ENCODE data around the gene LINC00237. TPM values are rescaled to one million over a fixed set of nuclear protein-coding genes. Genes with fewer than 3 reads are reported as not detected.

The LINC00237 gene
- total RNA-seq, 1 experiment from 2014 or later: 0.90 TPM

DNA sequence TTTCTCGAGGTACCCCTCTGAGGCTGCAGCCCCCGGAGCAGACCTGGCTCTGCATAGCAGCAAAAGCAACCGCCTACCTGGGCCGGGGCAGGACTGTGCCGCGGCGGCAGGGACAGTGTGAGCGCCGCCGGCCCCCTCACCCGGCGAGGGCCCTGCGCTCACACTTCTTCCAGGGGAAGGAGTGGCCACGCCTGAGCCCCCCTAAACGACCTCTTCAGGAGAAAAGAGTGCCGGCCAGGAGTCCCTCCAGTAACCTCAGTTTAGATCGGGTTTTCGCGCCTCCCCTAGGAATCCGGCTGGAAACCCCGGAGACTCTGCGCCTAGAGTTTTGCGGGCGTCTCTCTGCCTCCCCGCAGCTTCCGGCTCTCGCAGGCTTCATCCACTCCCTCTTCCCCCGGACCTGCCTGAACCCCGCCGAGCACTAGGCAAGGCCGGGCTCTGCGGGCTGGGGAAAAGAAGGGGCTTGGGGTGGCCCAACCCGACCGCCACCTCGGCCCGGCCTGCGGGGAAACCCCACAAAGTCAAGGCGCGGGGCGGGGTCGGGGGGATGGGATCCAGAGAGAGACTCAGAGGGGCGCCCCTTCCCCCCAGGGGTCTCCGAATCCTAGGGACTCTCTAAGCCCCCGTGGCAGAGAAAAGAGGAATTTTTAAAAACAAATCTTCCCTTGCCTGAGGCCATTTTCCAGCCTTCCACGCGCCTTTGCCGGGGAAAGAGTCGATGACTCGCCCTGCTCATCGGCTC lies 558 bp downstream of the LINC00237 start:
- H3K79me2 ChIP-seq (ENCODE audit: insufficient read depth, low read length): no peaks in the 10 kb centered on the region
- H2BK15ac ChIP-seq (ENCODE audit: low read depth, low read length): no peak overlapping the region
- no peak overlapping the region for H3K4ac ChIP-seq (ENCODE audit: low read depth, low read length)
- H3K18ac ChIP-seq (ENCODE audit: insufficient read length, low read depth, low read length): peak overlapping the region; percentile 27
- no peak overlapping the region for H2BK120ac ChIP-seq (ENCODE audit: low read depth, low read length, poor library complexity, severe bottlenecking)
- H2BK12ac ChIP-seq (ENCODE audit: insufficient read length, low read depth, low read length): no peak overlapping the region
- peaks cover 50% of the 10 kb centered on the region for H3K23me2 ChIP-seq (ENCODE audit: insufficient read length, low read depth, low read length, poor library complexity, severe bottlenecking)
- no peak overlapping the region for H4K91ac ChIP-seq (ENCODE audit: insufficient read length, low read depth, low read length)
- H3K36me3 Mint-ChIP-seq (ENCODE audit: insufficient read depth in 1 of 3, low read depth in 3 of 3): no peaks in the 10 kb centered on the region
- peak overlapping the region; percentile 64 for H3K4me2 ChIP-seq (ENCODE audit: insufficient read depth, insufficient read length, low read length)
- WGBS (ENCODE audit: extremely low coverage, insufficient read length, low lambda C conversion rate): no CpG with 5 or more reads among the region's 50 CpGs
- H3K56ac ChIP-seq (ENCODE audit: insufficient read length, low read depth, low read length): no peak overlapping the region
- peak overlapping the region; percentile 67 for H3K14ac ChIP-seq (ENCODE audit: insufficient read depth, low read length)
- no peaks in the 10 kb centered on the region for H3K79me1 ChIP-seq (ENCODE audit: insufficient read depth, low read depth, low read length, poor library complexity, severe bottlenecking)
- H3K23ac ChIP-seq (ENCODE audit: insufficient read length, low read depth, low read length): no peak overlapping the region
- no peaks in the 10 kb centered on the region for H4K20me1 ChIP-seq (ENCODE audit: control insufficient read depth, insufficient read depth, insufficient read length)
- H3K9me3 ChIP-seq (ENCODE audit: control insufficient read depth, low read depth, low read length): no peaks in the 10 kb centered on the region
- H3K9me3 Mint-ChIP-seq: peaks cover 0 to 3% of the 10 kb centered on the region in 2 experiments; a peak in 2 of 5 replicates
- TF ChIP-seq, protein P1, sequence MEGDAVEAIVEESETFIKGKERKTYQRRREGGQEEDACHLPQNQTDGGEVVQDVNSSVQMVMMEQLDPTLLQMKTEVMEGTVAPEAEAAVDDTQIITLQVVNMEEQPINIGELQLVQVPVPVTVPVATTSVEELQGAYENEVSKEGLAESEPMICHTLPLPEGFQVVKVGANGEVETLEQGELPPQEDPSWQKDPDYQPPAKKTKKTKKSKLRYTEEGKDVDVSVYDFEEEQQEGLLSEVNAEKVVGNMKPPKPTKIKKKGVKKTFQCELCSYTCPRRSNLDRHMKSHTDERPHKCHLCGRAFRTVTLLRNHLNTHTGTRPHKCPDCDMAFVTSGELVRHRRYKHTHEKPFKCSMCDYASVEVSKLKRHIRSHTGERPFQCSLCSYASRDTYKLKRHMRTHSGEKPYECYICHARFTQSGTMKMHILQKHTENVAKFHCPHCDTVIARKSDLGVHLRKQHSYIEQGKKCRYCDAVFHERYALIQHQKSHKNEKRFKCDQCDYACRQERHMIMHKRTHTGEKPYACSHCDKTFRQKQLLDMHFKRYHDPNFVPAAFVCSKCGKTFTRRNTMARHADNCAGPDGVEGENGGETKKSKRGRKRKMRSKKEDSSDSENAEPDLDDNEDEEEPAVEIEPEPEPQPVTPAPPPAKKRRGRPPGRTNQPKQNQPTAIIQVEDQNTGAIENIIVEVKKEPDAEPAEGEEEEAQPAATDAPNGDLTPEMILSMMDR (conservative IDR thresholded peaks at IDR 0.05): no peak
- H2AFZ ChIP-seq (ENCODE audit: low read length): no peak overlapping the region
- no peak overlapping the region for H2BK20ac ChIP-seq (ENCODE audit: low read depth, low read length, poor library complexity, severe bottlenecking)
- H3K4me1 Mint-ChIP-seq: peaks cover 30 to 43% of the 10 kb centered on the region in 2 experiments
- H3K27ac Mint-ChIP-seq: no peak overlapping the region; a peak in 1 of 7 replicates
- H2BK5ac ChIP-seq (ENCODE audit: insufficient read length, low read length): no peak overlapping the region
- H3K4me3 Mint-ChIP-seq: peak overlapping the region; percentile 75 to 87
- peak; percentile 52 for DNase-seq
- no peak overlapping the region for H4K8ac ChIP-seq (replicated peaks; ENCODE audit: insufficient read length, low read depth, low read length)
- peaks cover 34% of the 10 kb centered on the region for H3K27me3 ChIP-seq (ENCODE audit: insufficient read depth, low read length)
- H3K9ac ChIP-seq (ENCODE audit: extremely low read depth, insufficient read length, low read length): peak overlapping the region; percentile 20
- no peak overlapping the region for H2AK5ac ChIP-seq (ENCODE audit: insufficient read length, low read length)
- H3T11ph ChIP-seq (ENCODE audit: low read length): no peak overlapping the region
- no peak overlapping the region for H3K27ac ChIP-seq (ENCODE audit: insufficient read length, low read depth, low read length)
- H4K5ac ChIP-seq (ENCODE audit: insufficient read length, low read depth, low read length): no peak overlapping the region
- H3K27me3 Mint-ChIP-seq (ENCODE audit: low read depth): peaks cover 87% of the 10 kb centered on the region
- no peaks in the 10 kb centered on the region; the same call in 1 of the 2 replicates for H3K4me1 ChIP-seq (ENCODE audit: insufficient read depth, low read length)

All from H9 (cell line).